Activated naive CD4-positive, alpha-beta T cell treated with anti-CD3 and anti-CD28 coated beads for 36 hours (primary cell): ENCODE measurements around the gene SAMD7. TPM values are rescaled to one million over a fixed set of nuclear protein-coding genes. Genes with fewer than 3 reads are reported as not detected.

Source experiments
- CTCF ChIA-PET: fragments of 350-600 bp; sonication (Branson Sonifier 250); formaldehyde crosslinking; loops from one replicate; lab custom pipeline; 2021; ENCODE audit warnings: antibody characterized with exemption; lab: Charles Lee
- DNase-seq: peaks from one replicate; pipeline ENCODE4 v3.0.0-alpha.2; 2020
- H3K27ac Mint-ChIP-seq: one replicate; pipeline ENCODE4 v1.8.0; 2021; ENCODE audit warnings: mild to moderate bottlenecking, mixed read lengths
- H3K27me3 Mint-ChIP-seq: one replicate; pipeline ENCODE4 v1.8.0; 2021; ENCODE audit warnings: low read depth, mixed read lengths
- H3K36me3 Mint-ChIP-seq: one replicate; pipeline ENCODE4 v1.8.0; 2021; ENCODE audit warnings: low read depth, mixed read lengths
- H3K4me1 Mint-ChIP-seq: one replicate; pipeline ENCODE4 v1.8.0; 2021; ENCODE audit warnings: low read depth, mixed read lengths
- H3K4me3 Mint-ChIP-seq: one replicate; pipeline ENCODE4 v1.8.0; 2021; ENCODE audit warnings: mild to moderate bottlenecking, moderate library complexity, mixed read lengths
- H3K9me3 Mint-ChIP-seq: one replicate; pipeline ENCODE4 v1.8.0; 2021; ENCODE audit warnings: mixed read lengths
- intact Hi-C: fragments of 100-400 bp; cut with micrococcal nuclease; formaldehyde crosslinking; loops from one replicate; pipeline ENCODE4 v1.15.1; 2023
- total RNA-seq, 2 experiments: library from RNA; stranded (reverse); gene quantifications; one replicate each; pipeline ENCODE4 v1.2.3, GENCODE V29; 2021

The SAMD7 gene
- total RNA-seq, 2 experiments from 2014 or later: not detected

DNA sequence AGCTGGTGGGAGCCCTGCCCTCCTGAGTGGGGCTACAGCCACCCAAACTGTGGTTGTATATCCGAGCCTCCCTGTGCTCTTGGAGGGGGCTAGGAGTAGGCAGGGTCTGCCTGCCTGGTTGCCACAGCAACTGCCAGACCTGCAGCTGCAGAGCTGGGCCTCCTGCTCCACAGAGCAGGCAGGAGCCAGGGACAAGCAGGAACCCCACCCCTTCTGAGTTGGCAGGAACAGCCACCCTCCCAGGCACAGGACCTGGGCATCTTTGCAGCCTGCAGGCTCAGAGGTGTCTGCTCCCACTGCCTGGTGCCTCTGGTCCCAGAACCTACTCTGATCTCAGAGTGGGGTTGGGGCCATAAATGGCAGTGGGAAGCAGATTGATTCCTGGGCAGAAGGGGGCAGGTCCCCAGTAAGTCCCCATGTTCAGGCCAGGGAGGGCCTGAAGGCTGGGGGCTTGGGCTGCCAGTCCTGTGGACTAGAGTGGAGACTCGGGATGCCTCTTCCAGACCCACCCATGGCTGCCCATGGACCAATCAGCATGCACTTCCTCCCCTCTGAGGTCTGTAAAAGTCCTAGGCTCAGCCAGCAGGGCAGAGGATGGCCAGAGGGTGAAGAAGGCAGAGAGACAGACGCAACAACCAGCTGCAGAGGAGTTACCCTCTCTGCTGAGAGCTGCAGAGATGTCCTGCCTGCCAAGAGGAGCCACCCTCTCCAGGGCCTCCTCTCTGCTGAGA lies 31.4 kb upstream of the SAMD7 start:
- Mint-ChIP-seq H3K4me1 (peaks cover 7% of the 10 kb centered on the region), H3K27me3 (no peaks in the 10 kb centered on the region), H3K36me3 (no peaks in the 10 kb centered on the region), H3K9me3 (no peaks in the 10 kb centered on the region), H3K27ac (no peak overlapping the region), H3K4me3 (no peak overlapping the region)
- intact Hi-C loops: no loop called here
- CTCF ChIA-PET: interaction anchor here (0.5 to 1.4 kb wide), 2 partner anchors 9 to 255 kb away, joined by 3 to 4 read pairs; no protein-coding TSS in a partner anchor
- no peak for DNase-seq

- Mint-ChIP-seq H3K27ac (no peak overlapping the region), H3K9me3 (no peaks in the 10 kb centered on the region), H3K4me1 (peaks cover 7% of the 10 kb centered on the region), H3K36me3 (no peaks in the 10 kb centered on the region), H3K4me3 (no peak overlapping the region), H3K27me3 (no peaks in the 10 kb centered on the region)
- CTCF ChIA-PET: interaction anchor here (0.5 to 1.4 kb wide), 2 partner anchors 9 to 256 kb away, joined by 3 to 4 read pairs; no protein-coding TSS in a partner anchor
- DNase-seq: no peak
- intact Hi-C loops: no loop called here
Observed at GRCh38 chr3:169880576-169881250, 30.7 kb upstream of the SAMD7 start.

GRCh38 chr3:169886671-169887070 lies 24.7 kb upstream of the SAMD7 start:
- no peaks in the 10 kb centered on the region for H3K4me1 Mint-ChIP-seq
- no peak overlapping the region for H3K27ac Mint-ChIP-seq
- no peak for DNase-seq
- H3K27me3 Mint-ChIP-seq: no peaks in the 10 kb centered on the region
- CTCF ChIA-PET: no interaction called here
- H3K9me3 Mint-ChIP-seq: no peaks in the 10 kb centered on the region
- H3K36me3 Mint-ChIP-seq: no peaks in the 10 kb centered on the region
- intact Hi-C loops: no loop called here
- H3K4me3 Mint-ChIP-seq: no peak overlapping the region

DNA sequence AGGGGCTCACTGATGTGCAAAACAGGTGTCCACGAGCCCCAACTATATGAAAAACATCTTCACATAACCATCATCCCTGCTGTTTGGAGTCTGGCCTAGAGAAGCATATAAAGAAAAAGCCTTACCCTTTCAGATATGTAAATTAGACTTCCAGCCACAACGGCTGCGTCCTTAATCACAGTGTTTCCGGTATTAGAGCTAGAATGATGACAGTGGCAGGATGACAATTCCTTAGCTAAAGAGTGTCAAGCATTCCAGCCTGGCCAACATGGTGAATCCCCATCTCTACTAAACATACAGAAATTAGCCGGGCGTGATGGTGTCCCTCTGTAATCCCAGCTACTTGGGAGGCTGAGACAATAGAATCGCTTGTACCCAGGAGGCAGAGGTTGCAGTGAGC lies 19.5 kb upstream of the SAMD7 start:
- H3K9me3 Mint-ChIP-seq: no peaks in the 10 kb centered on the region
- H3K4me3 Mint-ChIP-seq: no peak overlapping the region
- no peak overlapping the region for H3K27ac Mint-ChIP-seq
- CTCF ChIA-PET: interaction anchor here (1.2 kb wide), 1 partner anchor 10 kb away, joined by 3 read pairs; no protein-coding TSS in a partner anchor
- intact Hi-C loops: no loop called here
- H3K27me3 Mint-ChIP-seq: no peaks in the 10 kb centered on the region
- no peak for DNase-seq
- H3K36me3 Mint-ChIP-seq: no peaks in the 10 kb centered on the region
- no peaks in the 10 kb centered on the region for H3K4me1 Mint-ChIP-seq

DNA sequence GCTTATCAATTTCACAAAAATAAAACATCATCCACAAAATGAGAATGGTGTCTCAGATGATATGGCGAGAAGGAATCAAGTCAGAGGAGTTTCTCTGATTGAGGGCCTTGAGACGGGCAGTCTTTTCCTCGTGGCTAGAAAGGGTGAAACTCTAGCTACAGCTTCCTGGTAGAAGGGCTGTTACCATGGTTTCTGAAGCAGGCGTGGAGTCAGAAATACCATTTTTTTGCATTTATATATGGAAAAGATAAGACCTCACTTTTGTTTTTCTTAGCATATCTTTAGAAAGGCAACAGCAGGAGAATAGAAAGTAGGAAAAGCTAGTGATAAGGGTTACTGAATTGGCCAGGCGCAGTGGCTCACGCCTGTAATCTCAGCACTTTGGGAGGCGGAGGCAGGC lies 17.3 kb upstream of the SAMD7 start:
- CTCF ChIA-PET: interaction anchor here (1.4 kb wide), 1 partner anchor 131 kb away, joined by 3 read pairs; no protein-coding TSS in a partner anchor
- H3K36me3 Mint-ChIP-seq: no peaks in the 10 kb centered on the region
- H3K4me3 Mint-ChIP-seq: no peak overlapping the region
- H3K9me3 Mint-ChIP-seq: no peaks in the 10 kb centered on the region
- intact Hi-C loops: no loop called here
- H3K27ac Mint-ChIP-seq: no peak overlapping the region
- DNase-seq: no peak
- no peaks in the 10 kb centered on the region for H3K27me3 Mint-ChIP-seq
- H3K4me1 Mint-ChIP-seq: no peaks in the 10 kb centered on the region

GRCh38 chr3:169895072-169895471 lies 16.3 kb upstream of the SAMD7 start:
- no peak for DNase-seq
- H3K9me3 Mint-ChIP-seq: peaks cover 2% of the 10 kb centered on the region
- H3K4me1 Mint-ChIP-seq: no peaks in the 10 kb centered on the region
- no peaks in the 10 kb centered on the region for H3K36me3 Mint-ChIP-seq
- no peaks in the 10 kb centered on the region for H3K27me3 Mint-ChIP-seq
- CTCF ChIA-PET: interaction anchor here (1.4 kb wide), 1 partner anchor 131 kb away, joined by 3 read pairs; no protein-coding TSS in a partner anchor
- no peak overlapping the region for H3K4me3 Mint-ChIP-seq
- intact Hi-C loops: no loop called here
- no peak overlapping the region for H3K27ac Mint-ChIP-seq

GRCh38 chr3:169897284-169897683 lies 14.1 kb upstream of the SAMD7 start:
- intact Hi-C loops: no loop called here
- DNase-seq: no peak
- Mint-ChIP-seq H3K4me1 (no peaks in the 10 kb centered on the region), H3K36me3 (peaks cover 1% of the 10 kb centered on the region), H3K27ac (no peak overlapping the region), H3K9me3 (peaks cover 16% of the 10 kb centered on the region), H3K4me3 (no peak overlapping the region), H3K27me3 (no peaks in the 10 kb centered on the region)
- CTCF ChIA-PET: no interaction called here

GRCh38 chr3:169901453-169901852 lies 9.9 kb upstream of the SAMD7 start:
- Mint-ChIP-seq H3K27me3 (no peaks in the 10 kb centered on the region), H3K9me3 (peaks cover 18% of the 10 kb centered on the region), H3K36me3 (peaks cover 1% of the 10 kb centered on the region), H3K27ac (no peak overlapping the region), H3K4me3 (no peak overlapping the region), H3K4me1 (no peaks in the 10 kb centered on the region)
- CTCF ChIA-PET: interaction anchor here (1.1 to 1.3 kb wide), 2 partner anchors 9 to 35 kb away, joined by 3 read pairs; no protein-coding TSS in a partner anchor
- intact Hi-C loops: no loop called here
- DNase-seq: no peak

DNA sequence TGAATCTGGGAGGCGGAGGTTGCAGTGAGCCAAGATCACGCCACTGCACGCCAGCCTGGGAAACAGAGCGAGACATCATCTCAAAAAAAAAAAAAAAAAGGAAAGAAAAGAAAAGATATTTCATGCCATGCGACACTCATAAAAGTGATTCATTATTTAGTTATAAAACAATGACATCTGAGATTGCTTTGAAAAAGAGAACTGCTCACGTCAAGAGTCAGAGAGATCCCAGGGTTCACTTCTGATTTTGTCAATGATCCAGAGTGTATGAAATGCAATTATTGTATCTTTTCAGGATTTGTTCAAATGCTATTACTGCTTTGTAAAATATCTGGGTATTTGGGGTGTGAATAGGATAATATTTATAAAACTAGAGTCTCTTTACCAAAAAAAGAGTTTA lies 6.0 kb upstream of the SAMD7 start:
- Mint-ChIP-seq H3K4me3 (no peak overlapping the region), H3K9me3 (peaks cover 13% of the 10 kb centered on the region), H3K36me3 (peaks cover 1% of the 10 kb centered on the region), H3K27me3 (no peaks in the 10 kb centered on the region), H3K27ac (no peak overlapping the region), H3K4me1 (no peaks in the 10 kb centered on the region)
- DNase-seq: no peak
- CTCF ChIA-PET: no interaction called here
- intact Hi-C loops: no loop called here

DNA sequence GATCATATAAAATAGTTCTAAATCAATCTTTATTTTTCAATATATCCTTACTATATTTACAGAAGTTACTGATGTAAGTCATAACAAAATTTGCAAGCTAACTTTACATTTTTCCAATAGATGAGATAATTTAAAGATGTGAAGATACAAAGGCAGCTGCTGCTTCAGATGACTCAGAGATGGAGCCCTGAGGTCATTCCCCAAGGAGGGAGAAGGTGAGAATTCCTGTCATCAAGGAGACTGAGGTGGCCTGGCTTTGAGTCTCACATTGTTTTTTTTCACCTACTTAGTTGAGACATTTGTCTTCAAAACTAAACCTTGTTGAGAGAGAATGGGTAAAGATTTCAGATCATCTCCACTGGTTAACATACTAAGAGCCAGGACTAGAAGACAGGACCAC lies 3.9 kb upstream of the SAMD7 start:
- intact Hi-C loops: no loop called here
- H3K4me3 Mint-ChIP-seq: no peak overlapping the region
- no peaks in the 10 kb centered on the region for H3K4me1 Mint-ChIP-seq
- no peaks in the 10 kb centered on the region for H3K27me3 Mint-ChIP-seq
- no peak overlapping the region for H3K27ac Mint-ChIP-seq
- H3K36me3 Mint-ChIP-seq: no peaks in the 10 kb centered on the region
- CTCF ChIA-PET: no interaction called here
- no peak for DNase-seq
- H3K9me3 Mint-ChIP-seq: peaks cover 2% of the 10 kb centered on the region

- Mint-ChIP-seq H3K9me3 (no peaks in the 10 kb centered on the region), H3K27me3 (no peaks in the 10 kb centered on the region), H3K4me1 (no peaks in the 10 kb centered on the region), H3K4me3 (no peak overlapping the region), H3K36me3 (no peaks in the 10 kb centered on the region), H3K27ac (no peak overlapping the region)
- intact Hi-C loops: no loop called here
- CTCF ChIA-PET: no interaction called here
- DNase-seq: no peak
Observed at GRCh38 chr3:169907944-169908343, 3.4 kb upstream of the SAMD7 start.

- Mint-ChIP-seq H3K4me3 (no peak overlapping the region), H3K4me1 (peaks cover 3% of the 10 kb centered on the region), H3K36me3 (no peaks in the 10 kb centered on the region), H3K27me3 (no peaks in the 10 kb centered on the region), H3K9me3 (no peaks in the 10 kb centered on the region), H3K27ac (no peak overlapping the region)
- intact Hi-C loops: no loop called here
- no peak for DNase-seq
- CTCF ChIA-PET: no interaction called here
Observed at GRCh38 chr3:169913323-169913722, 2.0 kb downstream of the SAMD7 start.
